Measurements from ENCODE around the gene THSD7B.

GRCh38 chr2:137021763-137022162 lies 256.4 kb downstream of the THSD7B start:
- no peak for TF ChIP-seq ISL1 (CRISPR knock-in tag; IDR thresholded peaks at IDR 0.05)
- TF ChIP-seq, protein P1, sequence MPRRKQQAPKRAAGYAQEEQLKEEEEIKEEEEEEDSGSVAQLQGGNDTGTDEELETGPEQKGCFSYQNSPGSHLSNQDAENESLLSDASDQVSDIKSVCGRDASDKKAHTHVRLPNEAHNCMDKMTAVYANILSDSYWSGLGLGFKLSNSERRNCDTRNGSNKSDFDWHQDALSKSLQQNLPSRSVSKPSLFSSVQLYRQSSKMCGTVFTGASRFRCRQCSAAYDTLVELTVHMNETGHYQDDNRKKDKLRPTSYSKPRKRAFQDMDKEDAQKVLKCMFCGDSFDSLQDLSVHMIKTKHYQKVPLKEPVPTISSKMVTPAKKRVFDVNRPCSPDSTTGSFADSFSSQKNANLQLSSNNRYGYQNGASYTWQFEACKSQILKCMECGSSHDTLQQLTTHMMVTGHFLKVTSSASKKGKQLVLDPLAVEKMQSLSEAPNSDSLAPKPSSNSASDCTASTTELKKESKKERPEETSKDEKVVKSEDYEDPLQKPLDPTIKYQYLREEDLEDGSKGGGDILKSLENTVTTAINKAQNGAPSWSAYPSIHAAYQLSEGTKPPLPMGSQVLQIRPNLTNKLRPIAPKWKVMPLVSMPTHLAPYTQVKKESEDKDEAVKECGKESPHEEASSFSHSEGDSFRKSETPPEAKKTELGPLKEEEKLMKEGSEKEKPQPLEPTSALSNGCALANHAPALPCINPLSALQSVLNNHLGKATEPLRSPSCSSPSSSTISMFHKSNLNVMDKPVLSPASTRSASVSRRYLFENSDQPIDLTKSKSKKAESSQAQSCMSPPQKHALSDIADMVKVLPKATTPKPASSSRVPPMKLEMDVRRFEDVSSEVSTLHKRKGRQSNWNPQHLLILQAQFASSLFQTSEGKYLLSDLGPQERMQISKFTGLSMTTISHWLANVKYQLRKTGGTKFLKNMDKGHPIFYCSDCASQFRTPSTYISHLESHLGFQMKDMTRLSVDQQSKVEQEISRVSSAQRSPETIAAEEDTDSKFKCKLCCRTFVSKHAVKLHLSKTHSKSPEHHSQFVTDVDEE (CRISPR knock-in tag; IDR thresholded peaks at IDR 0.05) = no peak
- no peak for TF ChIP-seq POU6F1 (CRISPR knock-in tag; IDR thresholded peaks at IDR 0.05; ENCODE audit: borderline replicate concordance, low read depth)
- TF ChIP-seq ZFP3 (CRISPR knock-in tag; IDR thresholded peaks at IDR 0.05) = no peak
- TF ChIP-seq, protein P2, sequence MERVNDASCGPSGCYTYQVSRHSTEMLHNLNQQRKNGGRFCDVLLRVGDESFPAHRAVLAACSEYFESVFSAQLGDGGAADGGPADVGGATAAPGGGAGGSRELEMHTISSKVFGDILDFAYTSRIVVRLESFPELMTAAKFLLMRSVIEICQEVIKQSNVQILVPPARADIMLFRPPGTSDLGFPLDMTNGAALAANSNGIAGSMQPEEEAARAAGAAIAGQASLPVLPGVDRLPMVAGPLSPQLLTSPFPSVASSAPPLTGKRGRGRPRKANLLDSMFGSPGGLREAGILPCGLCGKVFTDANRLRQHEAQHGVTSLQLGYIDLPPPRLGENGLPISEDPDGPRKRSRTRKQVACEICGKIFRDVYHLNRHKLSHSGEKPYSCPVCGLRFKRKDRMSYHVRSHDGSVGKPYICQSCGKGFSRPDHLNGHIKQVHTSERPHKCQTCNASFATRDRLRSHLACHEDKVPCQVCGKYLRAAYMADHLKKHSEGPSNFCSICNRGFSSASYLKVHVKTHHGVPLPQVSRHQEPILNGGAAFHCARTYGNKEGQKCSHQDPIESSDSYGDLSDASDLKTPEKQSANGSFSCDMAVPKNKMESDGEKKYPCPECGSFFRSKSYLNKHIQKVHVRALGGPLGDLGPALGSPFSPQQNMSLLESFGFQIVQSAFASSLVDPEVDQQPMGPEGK (CRISPR knock-in tag; IDR thresholded peaks at IDR 0.05; ENCODE audit: borderline replicate concordance) = no peak
- no peak for TF ChIP-seq CSRNP3 (CRISPR knock-in tag; IDR thresholded peaks at IDR 0.05)
- no peak for TF ChIP-seq ESRRG (CRISPR knock-in tag; IDR thresholded peaks at IDR 0.05)
- TF ChIP-seq TCF4 (CRISPR knock-in tag; IDR thresholded peaks at IDR 0.05; ENCODE audit: borderline replicate concordance) = no peak
- no peak for TF ChIP-seq ZC3H10 (CRISPR knock-in tag; IDR thresholded peaks at IDR 0.05)
- no peak for TF ChIP-seq ZNF70 (CRISPR knock-in tag; IDR thresholded peaks at IDR 0.05)
- TF ChIP-seq, protein P3, sequence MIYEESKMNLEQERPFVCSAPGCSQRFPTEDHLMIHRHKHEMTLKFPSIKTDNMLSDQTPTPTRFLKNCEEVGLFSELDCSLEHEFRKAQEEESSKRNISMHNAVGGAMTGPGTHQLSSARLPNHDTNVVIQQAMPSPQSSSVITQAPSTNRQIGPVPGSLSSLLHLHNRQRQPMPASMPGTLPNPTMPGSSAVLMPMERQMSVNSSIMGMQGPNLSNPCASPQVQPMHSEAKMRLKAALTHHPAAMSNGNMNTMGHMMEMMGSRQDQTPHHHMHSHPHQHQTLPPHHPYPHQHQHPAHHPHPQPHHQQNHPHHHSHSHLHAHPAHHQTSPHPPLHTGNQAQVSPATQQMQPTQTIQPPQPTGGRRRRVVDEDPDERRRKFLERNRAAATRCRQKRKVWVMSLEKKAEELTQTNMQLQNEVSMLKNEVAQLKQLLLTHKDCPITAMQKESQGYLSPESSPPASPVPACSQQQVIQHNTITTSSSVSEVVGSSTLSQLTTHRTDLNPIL (CRISPR knock-in tag; IDR thresholded peaks at IDR 0.05; ENCODE audit: low read depth) = no peak
- no peak for TF ChIP-seq RARB (CRISPR knock-in tag; IDR thresholded peaks at IDR 0.05)

Measured in SK-N-SH treated with all-trans-retinoic acid at 6 μM for 48 hours (cell line).